SK-N-SH (cell line): ENCODE results near the gene PPM1F. TPM values are rescaled to one million over a fixed set of nuclear protein-coding genes. Genes with fewer than 3 reads are reported as not detected.

Source experiments
- CTCF ChIA-PET: fragments of 300-600, 350-600 bp; formaldehyde crosslinking; extraction: SDS; loops from one replicate; lab custom pipeline; 2021; lab: Yijun Ruan, JAX
- POLR2A ChIA-PET: fragments of 350-600 bp; sonication (Branson Sonifier 250); formaldehyde crosslinking; extraction: SDS; loops from one replicate; lab custom pipeline; 2020; ENCODE audit warnings: antibody characterized with exemption, inconsistent platforms; lab: Yijun Ruan, JAX
- DNase-seq: peaks from one replicate; pipeline ENCODE4 v3.0.0; 2012
- H2AFZ ChIP-seq: fragments of 200-600 bp; sonication (generic); 2 replicates; pipeline ENCODE4 v1.8.1; 2016; ENCODE audit warnings: antibody characterized with exemption, mild to moderate bottlenecking, low read depth
- H3F3A ChIP-seq: fragments of 200-600 bp; sonication (generic); replicated peaks from 2 replicates; pipeline ENCODE3; 2016; ENCODE audit warnings: antibody characterized with exemption, mild to moderate bottlenecking; ENCODE audit not compliant: insufficient read depth
- H3K27ac ChIP-seq, 2 experiments: fragments of 200-500 bp in 1 of 2; fragments of 200-600 bp in 1 of 2; sonication (Bioruptor generic) in 1 of 2; sonication (generic), shearing (Covaris generic) in 1 of 2; 2 replicates each; pipeline versions ENCODE4 v1.5.1 to v1.6.1; 2014 to 2016; ENCODE audit warnings: low read depth in 2 of 2, inconsistent platforms in 1 of 2, low read length in 1 of 2, mild to moderate bottlenecking in 1 of 2, mixed read lengths in 1 of 2
- H3K27me3 ChIP-seq: fragments of 200-600 bp; sonication (generic), shearing (Covaris generic); 2 replicates; pipeline ENCODE4 v1.6.1; 2016; ENCODE audit warnings: mixed run types; ENCODE audit not compliant: insufficient read depth
- H3K36me3 ChIP-seq, 2 experiments: fragments of 200-500 bp in 1 of 2; fragments of 200-600 bp in 1 of 2; sonication (Bioruptor generic) in 1 of 2; sonication (generic) in 1 of 2; replicated peaks in 1 of 2; 2 replicates each; pipeline versions ENCODE3 to v1.5.1; 2014 to 2016; ENCODE audit warnings: low read length in 1 of 2, mild to moderate bottlenecking in 1 of 2; ENCODE audit not compliant: insufficient read depth in 2 of 2, control insufficient read depth in 1 of 2
- H3K4me1 ChIP-seq, 2 experiments: fragments of 200-500 bp in 1 of 2; fragments of 200-600 bp in 1 of 2; sonication (Bioruptor generic) in 1 of 2; sonication (generic), shearing (Covaris generic) in 1 of 2; 2 replicates each; pipeline versions ENCODE4 v1.5.1 to v1.6.1; 2014 to 2016; ENCODE audit warnings: low read depth in 1 of 2, low read length in 1 of 2, mixed run types in 1 of 2; ENCODE audit not compliant: insufficient read depth in 2 of 2, control insufficient read depth in 1 of 2
- H3K4me2 ChIP-seq: fragments of 200-600 bp; sonication (generic), shearing (Covaris generic); 2 replicates; pipeline ENCODE4 v1.6.1; 2017; ENCODE audit warnings: mixed run types
- H3K4me3 ChIP-seq, 2 experiments: fragments of 200-500 bp in 1 of 2; fragments of 200-600 bp in 1 of 2; sonication (Bioruptor generic) in 1 of 2; sonication (generic), shearing (Covaris generic) in 1 of 2; 2 replicates each; pipeline versions ENCODE4 v1.5.1 to v1.8.1; 2014 to 2016; ENCODE audit warnings: low read depth in 2 of 2, inconsistent platforms in 1 of 2, low read length in 1 of 2, mild to moderate bottlenecking in 1 of 2, mixed read lengths in 1 of 2, moderate library complexity in 1 of 2
- H3K79me2 ChIP-seq: fragments of 200-600 bp; sonication (generic); 2 replicates; pipeline ENCODE4 v1.8.1; 2017; ENCODE audit warnings: mild to moderate bottlenecking; ENCODE audit not compliant: insufficient read depth
- H3K9ac ChIP-seq: fragments of 200-600 bp; sonication (generic); 2 replicates; pipeline ENCODE4 v1.6.1; 2017; ENCODE audit warnings: mixed run types
- H3K9me2 ChIP-seq: fragments of 200-600 bp; sonication (generic); 2 replicates; pipeline ENCODE4 v1.6.1; 2017; ENCODE audit warnings: mixed run types
- H3K9me3 ChIP-seq: fragments of 200-600 bp; sonication (generic); 2 replicates; pipeline ENCODE4 v1.6.1; 2017; ENCODE audit warnings: mixed run types, mild to moderate bottlenecking, moderate library complexity
- H4K20me1 ChIP-seq: fragments of 200-600 bp; sonication (generic); 2 replicates; pipeline ENCODE4 v1.6.1; 2017; ENCODE audit warnings: mild to moderate bottlenecking, mixed run types; ENCODE audit not compliant: insufficient read depth
- FOSL2 ChIP-seq: IDR thresholded peaks from 2 replicates; pipeline ENCODE4 v1.4.0; 2012; ENCODE audit warnings: low read depth, mild to moderate bottlenecking, moderate library complexity, borderline replicate concordance
- JUND ChIP-seq: IDR thresholded peaks from 2 replicates; pipeline ENCODE4 v1.4.0; 2012
- RCOR1 ChIP-seq: fragments of 150-350 bp; IDR thresholded peaks from 2 replicates; pipeline ENCODE4 v1.6.1; 2017; ENCODE audit warnings: antibody characterized with exemption, low read length
- RFX5 ChIP-seq: IDR thresholded peaks from 2 replicates; pipeline ENCODE4 v1.6.1; 2012; ENCODE audit warnings: mild to moderate bottlenecking, improper control_type of control experiment, low read length
- TEAD4 ChIP-seq: IDR thresholded peaks from 2 replicates; pipeline ENCODE4 v1.4.0; 2012; ENCODE audit warnings: mild to moderate bottlenecking, borderline replicate concordance; ENCODE audit not compliant: insufficient read depth
- YY1 ChIP-seq: IDR thresholded peaks from 2 replicates; pipeline ENCODE4 v1.4.0; 2012; ENCODE audit warnings: low read depth, mild to moderate bottlenecking
- WGBS: methylation state at CpG from one replicate; pipeline ENCODE4 v1.1.6; 2017; ENCODE audit warnings: low lambda C conversion rate; 5-methylcytosine and 5-hydroxymethylcytosine counted together
- polyA plus RNA-seq, 3 experiments: library from polyadenylated mRNA; depleted of rRNA; stranded (reverse); fragments of >200 nt; gene quantifications; 2 replicates each; pipeline ENCODE4 v1.2.3, GENCODE V29; 2012
- TF ChIP-seq, protein P1 (sequence below): IDR thresholded peaks from 2 replicates; pipeline ENCODE4 v1.6.1; 2012; ENCODE audit warnings: mild to moderate bottlenecking, low read depth, low read length, moderate library complexity
- TF ChIP-seq, protein P2 (sequence below): fragments of 200-600 bp; sonication (generic); IDR thresholded peaks from 2 replicates; pipeline ENCODE4 v1.6.1; 2017; ENCODE audit warnings: antibody characterized with exemption, mild to moderate bottlenecking, moderate library complexity
- TF ChIP-seq, protein P3 (sequence below): fragments of 150-350 bp; IDR thresholded peaks from 2 replicates; pipeline ENCODE4 v1.6.1; 2017; ENCODE audit warnings: antibody characterized with exemption, low read length, low read depth, borderline replicate concordance

PPM1F gene
- polyA plus RNA-seq, 1 of the 3 experiments (the other 2 are of a cell fraction) = 29.6 TPM

DNA sequence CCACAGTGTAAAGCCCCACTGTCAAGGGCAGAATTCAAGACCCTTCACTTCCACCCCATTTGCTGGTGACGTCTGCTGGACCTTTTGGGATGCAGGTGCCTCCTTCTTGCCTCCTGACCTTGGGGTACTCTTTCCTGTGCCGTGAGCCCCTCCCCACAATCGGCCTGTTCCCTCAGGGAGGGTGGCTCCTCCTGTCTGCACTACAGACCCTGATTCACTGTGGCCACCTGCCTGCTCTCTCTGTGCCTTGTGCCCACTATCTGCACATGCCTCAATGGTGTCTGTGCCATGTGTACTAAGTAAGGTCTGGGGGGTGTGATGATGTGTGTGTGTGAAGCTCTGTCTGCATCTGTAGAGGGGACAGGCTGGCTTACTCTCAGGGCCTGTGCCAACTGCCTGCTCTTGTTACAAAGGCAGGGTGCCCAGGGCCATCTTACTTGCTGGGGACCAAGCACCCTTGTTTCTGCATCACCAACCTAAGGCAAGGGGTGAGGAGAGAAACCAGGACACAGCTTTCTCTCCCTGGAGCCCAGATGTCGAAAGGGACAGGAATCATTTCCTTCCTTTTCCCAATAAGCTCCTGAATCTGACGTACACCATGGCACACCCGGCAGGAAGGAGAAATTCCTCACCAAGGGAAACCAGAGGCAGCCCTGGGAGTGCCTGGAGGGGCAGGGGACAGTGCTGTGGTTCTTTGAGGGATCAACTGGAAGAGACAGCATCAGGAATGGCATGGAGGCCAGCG lies 3.7 kb downstream of the PPM1F start:
- Histone ChIP-seq H3K36me3 (peaks cover 5 to 20% of the 10 kb centered on the region in 2 experiments), H3K4me3 (no peak overlapping the region), H4K20me1 (no peaks in the 10 kb centered on the region), H3K27ac (no peak overlapping the region), H3K4me2 (no peak overlapping the region), H2AFZ (no peak overlapping the region), H3K9ac (no peak overlapping the region), H3K79me2 (peaks cover 58% of the 10 kb centered on the region), H3K9me3 (no peaks in the 10 kb centered on the region), H3K4me1 (peaks cover 17 to 25% of the 10 kb centered on the region in 2 experiments; a peak in 3 of 4 replicates), H3F3A (peaks cover 10% of the 10 kb centered on the region), H3K9me2 (no peaks in the 10 kb centered on the region), H3K27me3 (no peaks in the 10 kb centered on the region)
- ChIA-PET POLR2A (interaction anchor here (1.3 kb wide), 1 partner anchor 10 kb away, joined by 4 read pairs; no protein-coding TSS in a partner anchor), CTCF (interaction anchor here (3.1 to 9.7 kb wide), 2 partner anchors 10 to 23 kb away, joined by 13 to 173 read pairs; no protein-coding TSS in a partner anchor)
- DNase-seq = no peak
- no peak for TF ChIP-seq FOSL2
- TF ChIP-seq, protein P1, sequence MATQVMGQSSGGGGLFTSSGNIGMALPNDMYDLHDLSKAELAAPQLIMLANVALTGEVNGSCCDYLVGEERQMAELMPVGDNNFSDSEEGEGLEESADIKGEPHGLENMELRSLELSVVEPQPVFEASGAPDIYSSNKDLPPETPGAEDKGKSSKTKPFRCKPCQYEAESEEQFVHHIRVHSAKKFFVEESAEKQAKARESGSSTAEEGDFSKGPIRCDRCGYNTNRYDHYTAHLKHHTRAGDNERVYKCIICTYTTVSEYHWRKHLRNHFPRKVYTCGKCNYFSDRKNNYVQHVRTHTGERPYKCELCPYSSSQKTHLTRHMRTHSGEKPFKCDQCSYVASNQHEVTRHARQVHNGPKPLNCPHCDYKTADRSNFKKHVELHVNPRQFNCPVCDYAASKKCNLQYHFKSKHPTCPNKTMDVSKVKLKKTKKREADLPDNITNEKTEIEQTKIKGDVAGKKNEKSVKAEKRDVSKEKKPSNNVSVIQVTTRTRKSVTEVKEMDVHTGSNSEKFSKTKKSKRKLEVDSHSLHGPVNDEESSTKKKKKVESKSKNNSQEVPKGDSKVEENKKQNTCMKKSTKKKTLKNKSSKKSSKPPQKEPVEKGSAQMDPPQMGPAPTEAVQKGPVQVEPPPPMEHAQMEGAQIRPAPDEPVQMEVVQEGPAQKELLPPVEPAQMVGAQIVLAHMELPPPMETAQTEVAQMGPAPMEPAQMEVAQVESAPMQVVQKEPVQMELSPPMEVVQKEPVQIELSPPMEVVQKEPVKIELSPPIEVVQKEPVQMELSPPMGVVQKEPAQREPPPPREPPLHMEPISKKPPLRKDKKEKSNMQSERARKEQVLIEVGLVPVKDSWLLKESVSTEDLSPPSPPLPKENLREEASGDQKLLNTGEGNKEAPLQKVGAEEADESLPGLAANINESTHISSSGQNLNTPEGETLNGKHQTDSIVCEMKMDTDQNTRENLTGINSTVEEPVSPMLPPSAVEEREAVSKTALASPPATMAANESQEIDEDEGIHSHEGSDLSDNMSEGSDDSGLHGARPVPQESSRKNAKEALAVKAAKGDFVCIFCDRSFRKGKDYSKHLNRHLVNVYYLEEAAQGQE = no peak
- TF ChIP-seq YY1 = no peak
- no peak for TF ChIP-seq TEAD4
- TF ChIP-seq, protein P2, sequence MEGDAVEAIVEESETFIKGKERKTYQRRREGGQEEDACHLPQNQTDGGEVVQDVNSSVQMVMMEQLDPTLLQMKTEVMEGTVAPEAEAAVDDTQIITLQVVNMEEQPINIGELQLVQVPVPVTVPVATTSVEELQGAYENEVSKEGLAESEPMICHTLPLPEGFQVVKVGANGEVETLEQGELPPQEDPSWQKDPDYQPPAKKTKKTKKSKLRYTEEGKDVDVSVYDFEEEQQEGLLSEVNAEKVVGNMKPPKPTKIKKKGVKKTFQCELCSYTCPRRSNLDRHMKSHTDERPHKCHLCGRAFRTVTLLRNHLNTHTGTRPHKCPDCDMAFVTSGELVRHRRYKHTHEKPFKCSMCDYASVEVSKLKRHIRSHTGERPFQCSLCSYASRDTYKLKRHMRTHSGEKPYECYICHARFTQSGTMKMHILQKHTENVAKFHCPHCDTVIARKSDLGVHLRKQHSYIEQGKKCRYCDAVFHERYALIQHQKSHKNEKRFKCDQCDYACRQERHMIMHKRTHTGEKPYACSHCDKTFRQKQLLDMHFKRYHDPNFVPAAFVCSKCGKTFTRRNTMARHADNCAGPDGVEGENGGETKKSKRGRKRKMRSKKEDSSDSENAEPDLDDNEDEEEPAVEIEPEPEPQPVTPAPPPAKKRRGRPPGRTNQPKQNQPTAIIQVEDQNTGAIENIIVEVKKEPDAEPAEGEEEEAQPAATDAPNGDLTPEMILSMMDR = no peak
- no peak for TF ChIP-seq RCOR1
- TF ChIP-seq, protein P3, sequence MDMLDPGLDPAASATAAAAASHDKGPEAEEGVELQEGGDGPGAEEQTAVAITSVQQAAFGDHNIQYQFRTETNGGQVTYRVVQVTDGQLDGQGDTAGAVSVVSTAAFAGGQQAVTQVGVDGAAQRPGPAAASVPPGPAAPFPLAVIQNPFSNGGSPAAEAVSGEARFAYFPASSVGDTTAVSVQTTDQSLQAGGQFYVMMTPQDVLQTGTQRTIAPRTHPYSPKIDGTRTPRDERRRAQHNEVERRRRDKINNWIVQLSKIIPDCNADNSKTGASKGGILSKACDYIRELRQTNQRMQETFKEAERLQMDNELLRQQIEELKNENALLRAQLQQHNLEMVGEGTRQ = no peak
- TF ChIP-seq JUND = no peak
- no peak for TF ChIP-seq RFX5
- WGBS = 95% methylated on average over 6 of the region's 7 CpGs
